SJSA1 (cell line): ENCODE results near the gene SLC44A5. TPM values are rescaled to one million over a fixed set of nuclear protein-coding genes. Genes with fewer than 3 reads are reported as not detected.
"Not testable (repeated sequence)": the region's sequence is repeated elsewhere in the genome, so short reads cannot be mapped to it uniquely, and the experiment has no call there.

Experiments
- DNase-seq, 2 experiments: peaks; one replicate each; pipeline ENCODE4 v3.0.0-alpha.2; 2015 to 2020; ENCODE audit warnings: low spot score in 2 of 2, low read depth in 1 of 2
- H3K27ac ChIP-seq: fragments of 250-450 bp; sonication (Bioruptor Pico); 2 replicates; pipeline ENCODE4 v1.5.1; 2020; ENCODE audit warnings: mild to moderate bottlenecking, moderate library complexity
- H3K27me3 ChIP-seq: fragments of 250-450 bp; sonication (Bioruptor Pico); replicated peaks from 2 replicates; pipeline ENCODE4 v1.5.1; 2020; ENCODE audit warnings: mild to moderate bottlenecking, moderate library complexity
- H3K36me3 ChIP-seq: fragments of 250-450 bp; sonication (Bioruptor Pico); 2 replicates; pipeline ENCODE4 v1.5.1; 2020; ENCODE audit warnings: mild to moderate bottlenecking
- H3K4me1 ChIP-seq: fragments of 250-450 bp; sonication (Bioruptor Pico); replicated peaks from 2 replicates; pipeline ENCODE4 v1.6.1; 2021; ENCODE audit warnings: mild to moderate bottlenecking
- H3K4me3 ChIP-seq: fragments of 250-450 bp; sonication (Bioruptor Pico); 2 replicates; pipeline ENCODE4 v1.5.1; 2020; ENCODE audit warnings: mild to moderate bottlenecking
- H3K9me3 ChIP-seq: fragments of 250-450 bp; sonication (Bioruptor Pico); replicated peaks from 2 replicates; pipeline ENCODE4 v1.5.1; 2020; ENCODE audit warnings: mild to moderate bottlenecking
- total RNA-seq: library from RNA; depleted of rRNA; stranded (reverse); fragments of >200 nt; shearing (Covaris generic); gene quantifications from 2 replicates; pipeline ENCODE4 v1.2.3, GENCODE V29; 2014; rRNA removed

SLC44A5 gene
- total RNA-seq = 0.05 TPM in 1 of 2 replicates, not detected in the other

GRCh38 chr1:75611014-75611413, at the start of gene SLC44A5:
Gene SLC44A5 (minus strand): TSS chr1:75611114. CDS start chr1:75541447, 69,667 bp downstream.
- Histone ChIP-seq H3K36me3 (no peaks in the 10 kb centered on the region), H3K27ac (no peak within 1 kb of the TSS), H3K4me3 (no peak within 1 kb of the TSS), H3K27me3 (peaks cover 38% of the 10 kb centered on the region), H3K9me3 (no peaks in the 10 kb centered on the region), H3K4me1 (peaks cover 13% of the 10 kb centered on the region)
- DNase-seq = no peak

DNA sequence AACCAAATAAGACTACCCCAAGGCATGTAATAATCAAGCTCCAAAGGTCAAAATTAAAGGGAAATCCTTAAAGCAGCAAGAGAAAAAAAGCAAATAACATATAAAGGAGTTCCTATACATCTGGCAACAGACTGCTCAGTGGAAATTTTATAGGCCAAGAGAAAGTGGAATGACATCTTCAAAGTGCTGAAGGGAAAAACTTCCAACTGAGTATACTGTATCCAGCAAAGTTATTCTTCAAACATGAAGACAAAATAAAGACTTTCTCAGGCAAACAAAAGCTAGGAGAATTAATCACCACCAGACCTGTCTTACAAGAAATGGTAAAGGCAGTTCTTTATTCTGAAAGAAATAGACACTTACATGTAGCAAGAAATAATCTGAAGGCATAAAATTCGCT, 45.0 kb upstream of the SLC44A5 start:
- Histone ChIP-seq H3K27ac (no peak overlapping the region), H3K27me3 (no peaks in the 10 kb centered on the region), H3K4me3 (no peak overlapping the region), H3K36me3 (no peaks in the 10 kb centered on the region), H3K9me3 (no peaks in the 10 kb centered on the region), H3K4me1 (no peaks in the 10 kb centered on the region)
- DNase-seq = no peak

DNA sequence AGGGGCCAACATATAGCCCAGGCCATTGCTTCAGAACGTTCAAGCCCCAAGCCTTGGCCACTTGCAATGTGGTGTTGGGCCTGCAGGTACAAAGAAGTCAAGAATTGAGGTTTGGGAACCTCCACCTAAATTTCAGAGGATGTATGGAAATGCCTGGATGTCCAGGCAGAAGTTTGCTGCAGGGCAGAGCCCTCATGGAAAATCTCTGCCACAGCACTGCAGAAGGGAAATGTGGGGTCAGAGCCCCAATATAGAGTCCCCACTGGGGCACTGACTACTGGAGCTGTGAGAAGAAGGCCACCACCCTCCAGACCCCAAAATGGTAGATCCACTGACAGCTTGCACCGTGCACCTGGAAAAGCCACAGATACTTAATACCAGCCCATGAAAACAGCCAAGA, 36.3 kb upstream of the SLC44A5 start:
- H3K4me3 ChIP-seq, H3K9me3 ChIP-seq, DNase-seq, H3K36me3 ChIP-seq, H3K27ac ChIP-seq, H3K4me1 ChIP-seq, H3K27me3 ChIP-seq: not testable (repeated sequence)

- DNase-seq, H3K36me3 ChIP-seq, H3K4me3 ChIP-seq, H3K4me1 ChIP-seq, H3K27me3 ChIP-seq, H3K9me3 ChIP-seq, H3K27ac ChIP-seq: not testable (repeated sequence)
Measured at GRCh38 chr1:75645153-75645552, 34.2 kb upstream of the SLC44A5 start.

- DNase-seq = no peak
- no peaks in the 10 kb centered on the region for H3K4me1 ChIP-seq
- H3K36me3 ChIP-seq = no peaks in the 10 kb centered on the region
- H3K9me3 ChIP-seq = no peaks in the 10 kb centered on the region
- no peak overlapping the region for H3K4me3 ChIP-seq
- H3K27ac ChIP-seq = no peak overlapping the region
- no peaks in the 10 kb centered on the region for H3K27me3 ChIP-seq
Measured at GRCh38 chr1:75643460-75643859, 32.5 kb upstream of the SLC44A5 start.

- H3K4me1 ChIP-seq = no peaks in the 10 kb centered on the region
- no peaks in the 10 kb centered on the region for H3K36me3 ChIP-seq
- no peaks in the 10 kb centered on the region for H3K9me3 ChIP-seq
- H3K4me3 ChIP-seq = no peak overlapping the region
- no peak for DNase-seq
- no peak overlapping the region for H3K27ac ChIP-seq
- H3K27me3 ChIP-seq = no peaks in the 10 kb centered on the region; the same call in 1 of the 2 replicates
Measured at GRCh38 chr1:75641325-75641724, 30.4 kb upstream of the SLC44A5 start.

DNA sequence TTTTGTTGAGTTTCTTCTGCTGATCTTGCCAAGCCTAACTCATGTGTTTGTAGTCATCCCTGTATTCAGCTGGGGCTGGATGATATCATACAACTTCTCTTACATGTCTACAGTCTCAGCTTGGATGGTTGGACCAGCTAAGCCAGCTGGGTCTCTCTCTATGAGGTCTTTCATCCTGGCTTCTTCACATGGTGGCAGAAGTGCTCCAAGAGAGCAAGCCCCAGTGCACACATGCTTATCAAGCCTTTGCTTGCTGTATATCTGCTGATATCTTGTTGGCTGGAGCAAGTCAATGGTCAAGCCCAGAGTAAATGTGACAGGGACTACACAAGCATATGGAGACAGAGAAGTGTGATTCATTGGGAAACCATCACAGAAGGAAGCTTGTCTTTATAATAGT, 29.2 kb upstream of the SLC44A5 start:
- Histone ChIP-seq H3K27ac (no peak overlapping the region), H3K36me3 (no peaks in the 10 kb centered on the region), H3K4me3 (no peak overlapping the region), H3K9me3 (no peaks in the 10 kb centered on the region), H3K27me3 (no peaks in the 10 kb centered on the region; the same call in 1 of the 2 replicates), H3K4me1 (no peaks in the 10 kb centered on the region)
- no peak for DNase-seq

GRCh38 chr1:75632350-75632949, 21.5 kb upstream of the SLC44A5 start:
- Histone ChIP-seq H3K4me1 (no peaks in the 10 kb centered on the region), H3K4me3 (no peak overlapping the region), H3K36me3 (no peaks in the 10 kb centered on the region), H3K27me3 (peaks cover 6% of the 10 kb centered on the region), H3K27ac (no peak overlapping the region), H3K9me3 (no peaks in the 10 kb centered on the region)
- DNase-seq = no peak

DNA sequence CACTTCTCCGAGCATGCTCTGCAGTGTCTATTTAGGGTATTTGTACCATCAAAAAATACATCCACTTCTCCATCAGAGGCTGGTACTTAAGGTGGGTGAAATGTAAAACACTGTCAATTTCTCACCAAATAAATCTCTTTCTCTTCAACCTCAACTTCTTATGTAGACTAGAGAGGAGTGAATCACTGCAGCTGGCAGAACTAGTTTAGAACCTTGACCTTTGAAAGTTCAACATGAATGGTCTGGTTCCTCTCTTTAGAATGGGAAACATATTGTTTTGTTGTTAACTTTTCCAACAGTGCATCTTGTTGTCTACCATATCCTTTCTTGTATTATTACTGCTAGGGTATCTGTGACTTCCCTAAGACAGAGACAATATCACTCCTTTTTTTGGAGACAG, 20.1 kb upstream of the SLC44A5 start:
- Histone ChIP-seq H3K36me3 (no peaks in the 10 kb centered on the region), H3K4me1 (no peaks in the 10 kb centered on the region), H3K9me3 (no peaks in the 10 kb centered on the region), H3K27me3 (peaks cover 6% of the 10 kb centered on the region; the same call in 1 of the 2 replicates), H3K4me3 (no peak overlapping the region), H3K27ac (no peak overlapping the region)
- DNase-seq = no peak

DNA sequence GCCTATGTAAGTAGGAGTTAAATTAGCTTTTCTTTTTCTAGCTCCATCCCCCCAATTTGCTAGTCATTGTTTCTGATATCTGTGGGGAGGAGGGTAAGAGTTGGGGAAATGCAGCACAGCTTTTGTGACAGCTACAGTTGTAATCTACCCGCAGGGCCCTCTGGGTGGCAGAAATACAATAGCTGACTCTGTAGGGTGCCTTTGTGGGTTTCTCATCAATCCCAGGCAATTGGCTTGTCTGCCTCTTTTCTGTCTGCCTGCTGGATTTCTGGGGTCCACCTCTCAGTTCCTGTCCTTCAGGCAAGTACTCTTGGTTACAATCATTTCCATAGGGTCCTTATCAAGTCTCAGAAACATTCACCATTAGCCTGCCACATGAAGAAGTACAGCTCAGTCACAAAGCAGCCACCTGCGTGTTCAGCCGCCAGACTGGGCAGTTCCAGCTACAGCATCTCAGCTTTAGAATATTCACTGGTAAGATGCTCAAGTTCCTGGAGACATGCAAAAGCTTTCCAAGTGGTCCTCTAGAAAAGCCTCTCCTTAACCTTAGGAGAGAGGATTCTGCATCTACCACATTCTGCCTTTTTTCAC, 19.2 kb upstream of the SLC44A5 start:
- Histone ChIP-seq H3K36me3 (no peaks in the 10 kb centered on the region), H3K9me3 (no peaks in the 10 kb centered on the region), H3K4me1 (no peaks in the 10 kb centered on the region), H3K27me3 (peaks cover 6% of the 10 kb centered on the region; the same call in 1 of the 2 replicates), H3K27ac (no peak overlapping the region), H3K4me3 (no peak overlapping the region)
- no peak for DNase-seq

- no peak for DNase-seq
- Histone ChIP-seq H3K36me3 (no peaks in the 10 kb centered on the region), H3K4me3 (no peak overlapping the region), H3K27me3 (peaks cover 11% of the 10 kb centered on the region; the same call in 1 of the 2 replicates), H3K9me3 (no peaks in the 10 kb centered on the region), H3K4me1 (no peaks in the 10 kb centered on the region), H3K27ac (no peak overlapping the region)
Measured at GRCh38 chr1:75625795-75626194, 14.9 kb upstream of the SLC44A5 start.

GRCh38 chr1:75618382-75618781, 7.5 kb upstream of the SLC44A5 start:
- no peaks in the 10 kb centered on the region for H3K36me3 ChIP-seq
- H3K27ac ChIP-seq = no peak overlapping the region
- no peaks in the 10 kb centered on the region for H3K9me3 ChIP-seq
- no peak for DNase-seq
- no peak overlapping the region for H3K4me3 ChIP-seq
- peaks cover 54% of the 10 kb centered on the region for H3K27me3 ChIP-seq
- peaks cover 13% of the 10 kb centered on the region for H3K4me1 ChIP-seq

GRCh38 chr1:75616436-75617433, 5.8 kb upstream of the SLC44A5 start:
- H3K27ac ChIP-seq = no peak overlapping the region
- H3K9me3 ChIP-seq = no peaks in the 10 kb centered on the region
- no peak overlapping the region for H3K4me3 ChIP-seq
- peaks cover 13% of the 10 kb centered on the region for H3K4me1 ChIP-seq
- H3K27me3 ChIP-seq = peaks cover 63% of the 10 kb centered on the region
- H3K36me3 ChIP-seq = no peaks in the 10 kb centered on the region
- no peak for DNase-seq
